Measurements from ENCODE around the gene SKIL.
A peak's percentile ranks its signal among the peaks of the same experiment; 100 is the strongest.

Gene SKIL

GRCh38 chr3:170350515-170351413, 6.8 kb upstream of the SKIL start:
- DNase-seq, result no peak

- no peak for DNase-seq
These were observed 4.6 kb upstream of the SKIL start for GRCh38 chr3:170352936-170353335.

- no peak for DNase-seq
These were observed 4.0 kb upstream of the SKIL start for GRCh38 chr3:170353485-170353884.

GRCh38 chr3:170354760-170355159, 2.8 kb upstream of the SKIL start:
- DNase-seq, result no peak

GRCh38 chr3:170355738-170356595, 1.5 kb upstream of the SKIL start:
- DNase-seq, result peak; percentile 94

- DNase-seq, result peak; percentile 95
These were observed 829 bp upstream of the SKIL start for GRCh38 chr3:170356596-170357175.

- DNase-seq, result no peak
These were observed 811 bp downstream of the SKIL start for GRCh38 chr3:170358042-170359010.

- DNase-seq, result no peak
These were observed 1.7 kb downstream of the SKIL start for GRCh38 chr3:170359178-170359704.

- DNase-seq, result no peak
These were observed 3.0 kb downstream of the SKIL start for GRCh38 chr3:170360466-170360865.

GRCh38 chr3:170360916-170361315, 3.4 kb downstream of the SKIL start:
- DNase-seq, result no peak

GRCh38 chr3:170361711-170362110, 4.2 kb downstream of the SKIL start:
- DNase-seq, result no peak

- DNase-seq, result no peak
These were observed 6.0 kb downstream of the SKIL start for GRCh38 chr3:170363471-170363994.

- no peak for DNase-seq
These were observed 7.5 kb downstream of the SKIL start for GRCh38 chr3:170364965-170365364.

GRCh38 chr3:170367797-170368196, 10.3 kb downstream of the SKIL start:
- DNase-seq, result no peak

GRCh38 chr3:170368921-170369320, 11.4 kb downstream of the SKIL start:
- no peak for DNase-seq

GRCh38 chr3:170372190-170372879, 14.8 kb downstream of the SKIL start:
- no peak for DNase-seq

- no peak for DNase-seq
These were observed 26.1 kb downstream of the SKIL start for GRCh38 chr3:170383567-170383966.

GRCh38 chr3:170386468-170386867, 29.0 kb downstream of the SKIL start:
- DNase-seq, result no peak

GRCh38 chr3:170387950-170388349, 30.4 kb downstream of the SKIL start:
- DNase-seq, result no peak

- no peak for DNase-seq
These were observed 33.6 kb downstream of the SKIL start for GRCh38 chr3:170391108-170391507.

GRCh38 chr3:170397685-170398084, 40.2 kb downstream of the SKIL start:
- no peak for DNase-seq

All from DMS 273 treated with DMSO at 0.1 percent for 48 hours (cell line).